GM21723 (cell line): Measurements from ENCODE around the gene TSR2.

ENCODE experiments used
- ATAC-seq: cut with Tn5 transposase; IDR thresholded peaks from one replicate; pipeline ENCODE4 v1.9.1; 2021; ENCODE audit warnings: mild to moderate bottlenecking, moderate library complexity; ENCODE audit not compliant: unreplicated experiment

Gene TSR2

GRCh38 chrX:54439960-54440871, at the start of gene TSR2:
Gene TSR2 (plus strand): TSS chrX:54440404. CDS start chrX:54440422, 18 bp downstream.
- peak; percentile 96 for ATAC-seq

- ATAC-seq: no peak
Measured at GRCh38 chrX:54397113-54397512, 43.1 kb upstream of the TSR2 start.

GRCh38 chrX:54407266-54407665, 32.9 kb upstream of the TSR2 start:
- ATAC-seq: no peak

- ATAC-seq: no peak
Measured at GRCh38 chrX:54411732-54412131, 28.5 kb upstream of the TSR2 start.

- ATAC-seq: no peak
Measured at GRCh38 chrX:54413753-54414152, 26.5 kb upstream of the TSR2 start.

GRCh38 chrX:54415534-54416350, 24.5 kb upstream of the TSR2 start:
- no peak for ATAC-seq

GRCh38 chrX:54416965-54417364, 23.2 kb upstream of the TSR2 start:
- no peak for ATAC-seq

- ATAC-seq: no peak
Measured at GRCh38 chrX:54419559-54420302, 20.5 kb upstream of the TSR2 start.

GRCh38 chrX:54422168-54422567, 18.0 kb upstream of the TSR2 start:
- ATAC-seq: no peak

- no peak for ATAC-seq
Measured at GRCh38 chrX:54423161-54423888, 16.9 kb upstream of the TSR2 start.

- no peak for ATAC-seq
Measured at GRCh38 chrX:54427837-54428424, 12.3 kb upstream of the TSR2 start.

- ATAC-seq: no peak
Measured at GRCh38 chrX:54430519-54430918, 9.7 kb upstream of the TSR2 start.

GRCh38 chrX:54435121-54435520, 5.1 kb upstream of the TSR2 start:
- ATAC-seq: no peak

GRCh38 chrX:54442790-54443189, 2.6 kb downstream of the TSR2 start:
- no peak for ATAC-seq

- ATAC-seq: no peak
Measured at GRCh38 chrX:54444752-54445151, 4.5 kb downstream of the TSR2 start.

GRCh38 chrX:54446084-54446483, 5.9 kb downstream of the TSR2 start:
- ATAC-seq: no peak

GRCh38 chrX:54447461-54447860, 7.3 kb downstream of the TSR2 start:
- no peak for ATAC-seq

GRCh38 chrX:54449929-54450328, 9.7 kb downstream of the TSR2 start:
- no peak for ATAC-seq

- no peak for ATAC-seq
Measured at GRCh38 chrX:54452920-54453319, 12.7 kb downstream of the TSR2 start.
